ENCODE data around the gene PROP1. TPM values are rescaled to one million over a fixed set of nuclear protein-coding genes. Genes with fewer than 3 reads are reported as not detected.
"Not testable (repeated sequence)": the region's sequence is repeated elsewhere in the genome, so short reads cannot be mapped to it uniquely, and the experiment has no call there.

Gene PROP1
- total and polyA plus RNA-seq, 2 experiments from 2014 or later = 0.10 TPM; not detected in 1

- Histone ChIP-seq H3K36me3 (replicated peaks; ENCODE audit: insufficient read depth, low read depth) (no peaks in the 10 kb centered on the region), H2AFZ (no peak overlapping the region), H3K4me3 (no peak overlapping the region), H3K27ac (no peak overlapping the region), H4K20me1 (ENCODE audit: insufficient read depth, poor library complexity, severe bottlenecking) (no peaks in the 10 kb centered on the region), H3K79me2 (no peaks in the 10 kb centered on the region), H3K9me3 (ENCODE audit: low read depth) (no peaks in the 10 kb centered on the region), H3K4me2 (no peak overlapping the region), H3K9me2 (replicated peaks; ENCODE audit: insufficient read depth) (no peaks in the 10 kb centered on the region), H3K27me3 (no peaks in the 10 kb centered on the region), H3K4me1 (ENCODE audit: insufficient read depth) (no peaks in the 10 kb centered on the region)
- 86% methylated on average over 4 of the region's 4 CpGs for WGBS (ENCODE audit: low lambda C conversion rate, missing lambda C conversion rate)
- DNase-seq (ENCODE audit: low spot score) = no peak
- no peak for TF ChIP-seq CTCF (IDR thresholded peaks at IDR 0.05; ENCODE audit: poor library complexity)
- TF ChIP-seq EZH2phosphoT487 (IDR thresholded peaks at IDR 0.05; ENCODE audit: low read depth, severe bottlenecking, unreplicated experiment) = no peak
- TF ChIP-seq EZH2 (IDR thresholded peaks at IDR 0.05; ENCODE audit: borderline replicate concordance) = no peak
These were observed 23.4 kb downstream of the PROP1 start for GRCh38 chr5:177972613-177973012.

GRCh38 chr5:177972014-177972413 is 24.0 kb downstream of the PROP1 start:
- H3K79me2 ChIP-seq; H4K20me1 ChIP-seq (ENCODE audit: insufficient read depth, poor library complexity, severe bottlenecking); H3K4me1 ChIP-seq (ENCODE audit: insufficient read depth); H3K27me3 ChIP-seq; H3K36me3 ChIP-seq (replicated peaks; ENCODE audit: insufficient read depth, low read depth); H3K4me3 ChIP-seq; H2AFZ ChIP-seq; H3K9me3 ChIP-seq (ENCODE audit: low read depth); H3K9me2 ChIP-seq (replicated peaks; ENCODE audit: insufficient read depth); DNase-seq (ENCODE audit: low spot score); H3K4me2 ChIP-seq; H3K27ac ChIP-seq: not testable (repeated sequence)
- 98% methylated on average over 10 of the region's 10 CpGs for WGBS (ENCODE audit: low lambda C conversion rate, missing lambda C conversion rate)

- TF ChIP-seq EZH2phosphoT487 (IDR thresholded peaks at IDR 0.05; ENCODE audit: low read depth, severe bottlenecking, unreplicated experiment) = no peak
- TF ChIP-seq EZH2 (IDR thresholded peaks at IDR 0.05; ENCODE audit: borderline replicate concordance) = no peak
- no peak for TF ChIP-seq CTCF (IDR thresholded peaks at IDR 0.05; ENCODE audit: poor library complexity)
- Histone ChIP-seq H2AFZ (no peak overlapping the region), H3K27me3 (no peaks in the 10 kb centered on the region), H3K79me2 (no peaks in the 10 kb centered on the region), H3K4me1 (ENCODE audit: insufficient read depth) (no peaks in the 10 kb centered on the region), H4K20me1 (ENCODE audit: insufficient read depth, poor library complexity, severe bottlenecking) (no peaks in the 10 kb centered on the region), H3K9me3 (ENCODE audit: low read depth) (no peaks in the 10 kb centered on the region), H3K36me3 (replicated peaks; ENCODE audit: insufficient read depth, low read depth) (no peaks in the 10 kb centered on the region), H3K4me2 (no peak overlapping the region), H3K27ac (no peak overlapping the region), H3K9me2 (replicated peaks; ENCODE audit: insufficient read depth) (no peaks in the 10 kb centered on the region), H3K4me3 (no peak overlapping the region)
- DNase-seq (ENCODE audit: low spot score) = no peak
- 93% methylated on average over 8 of the region's 8 CpGs for WGBS (ENCODE audit: low lambda C conversion rate, missing lambda C conversion rate)
These were observed 27.3 kb downstream of the PROP1 start for GRCh38 chr5:177968661-177969211.

DNA sequence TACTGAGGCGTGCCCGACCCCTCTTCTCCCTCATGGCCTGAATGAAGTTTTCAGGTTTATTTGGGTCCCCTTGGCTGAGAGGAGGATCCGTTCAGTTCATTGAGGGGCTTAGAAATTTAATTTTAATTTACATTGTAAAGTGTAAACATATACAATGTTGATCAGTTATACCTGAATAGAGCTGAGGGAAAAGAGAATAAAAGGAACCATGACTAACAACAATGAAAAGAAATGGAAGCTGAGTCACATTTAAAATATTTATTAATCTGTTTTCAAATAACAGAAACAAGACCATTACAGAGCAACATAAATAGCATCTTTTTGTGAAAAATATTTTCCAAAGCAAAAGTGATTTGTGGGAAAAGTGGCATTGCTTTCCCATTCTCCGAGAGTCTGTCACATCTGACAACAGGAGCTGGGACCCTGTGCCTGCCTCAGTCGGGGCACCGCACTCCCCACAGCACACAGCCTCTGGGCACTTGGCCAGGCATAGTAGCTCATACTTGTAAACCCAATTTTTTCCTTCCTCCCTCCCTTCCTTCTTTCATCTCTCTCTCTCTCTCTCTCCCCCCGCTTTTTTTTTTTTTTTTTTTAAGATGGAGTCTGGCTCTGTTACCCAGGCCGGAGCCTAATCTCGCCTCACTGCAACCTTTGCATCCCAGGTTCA is 28.7 kb downstream of the PROP1 start:
- DNase-seq (ENCODE audit: low spot score) = no peak
- H3K9me2 ChIP-seq (replicated peaks; ENCODE audit: insufficient read depth) = no peaks in the 10 kb centered on the region
- no peaks in the 10 kb centered on the region for H3K36me3 ChIP-seq (replicated peaks; ENCODE audit: insufficient read depth, low read depth)
- H3K27me3 ChIP-seq = no peaks in the 10 kb centered on the region
- H3K4me2 ChIP-seq = no peak overlapping the region
- H4K20me1 ChIP-seq (ENCODE audit: insufficient read depth, poor library complexity, severe bottlenecking) = no peaks in the 10 kb centered on the region
- no peak overlapping the region for H3K27ac ChIP-seq
- no peaks in the 10 kb centered on the region for H3K4me1 ChIP-seq (ENCODE audit: insufficient read depth)
- H3K4me3 ChIP-seq = no peak overlapping the region
- H2AFZ ChIP-seq = no peak overlapping the region
- 88% methylated on average over 9 of the region's 9 CpGs for WGBS (ENCODE audit: low lambda C conversion rate, missing lambda C conversion rate)
- TF ChIP-seq CTCF (IDR thresholded peaks at IDR 0.05; ENCODE audit: poor library complexity) = no peak
- no peak for TF ChIP-seq EZH2phosphoT487 (IDR thresholded peaks at IDR 0.05; ENCODE audit: low read depth, severe bottlenecking, unreplicated experiment)
- TF ChIP-seq EZH2 (IDR thresholded peaks at IDR 0.05; ENCODE audit: borderline replicate concordance) = no peak
- H3K79me2 ChIP-seq = no peaks in the 10 kb centered on the region
- H3K9me3 ChIP-seq (ENCODE audit: low read depth) = no peaks in the 10 kb centered on the region

Data from hepatocyte (in vitro differentiated cells).